H54 (cell line): ENCODE measurements around the gene NTRK3.

ENCODE experiments used
- DNase-seq: peaks from one replicate; pipeline ENCODE4 v3.0.0; 2011; ENCODE audit warnings: low spot score, mixed read lengths; ENCODE audit not compliant: insufficient read length
- FAIRE-seq: peaks from 3 replicates; lab custom pipeline; 2011; peaks lifted over from hg19 to GRCh38; lab: Jason Lieb, UNC
- POLR2A ChIP-seq: IDR thresholded peaks from 2 replicates; pipeline ENCODE4 v1.6.1; 2011; ENCODE audit warnings: low read depth, mild to moderate bottlenecking, low read length

Gene NTRK3

GRCh38 chr15:88256279-88257230 lies at the start of gene NTRK3:
TSS of gene NTRK3 (minus strand) at chr15:88256739. CDS start at chr15:88256153, 586 bp downstream.
- no peak for DNase-seq
- TF ChIP-seq POLR2A, result no peak

GRCh38 chr15:88303395-88303794 lies 46.9 kb upstream of the NTRK3 start:
- TF ChIP-seq POLR2A, result no peak
- FAIRE-seq (no peak), DNase-seq (no peak)

More at GRCh38 chr15:88256279-88257230, at the start of gene NTRK3:
- no peak for FAIRE-seq

- no peak for FAIRE-seq
Observed at GRCh38 chr15:88302373-88302772, 45.8 kb upstream of the NTRK3 start.

GRCh38 chr15:88301311-88301710 lies 44.8 kb upstream of the NTRK3 start:
- FAIRE-seq, result no peak
- DNase-seq, result no peak
- TF ChIP-seq POLR2A, result no peak

More at GRCh38 chr15:88302373-88302772, 45.8 kb upstream of the NTRK3 start:
- TF ChIP-seq POLR2A, result no peak
- no peak for DNase-seq

GRCh38 chr15:88300861-88301260 lies 44.3 kb upstream of the NTRK3 start:
- no peak for TF ChIP-seq POLR2A
- FAIRE-seq (no peak), DNase-seq (no peak)

- DNase-seq, result no peak
- FAIRE-seq, result no peak
- TF ChIP-seq POLR2A, result no peak
Observed at GRCh38 chr15:88300089-88300488, 43.5 kb upstream of the NTRK3 start.

GRCh38 chr15:88299497-88299896 lies 43.0 kb upstream of the NTRK3 start:
- no peak for TF ChIP-seq POLR2A
- DNase-seq (no peak), FAIRE-seq (no peak)

GRCh38 chr15:88288661-88289060 lies 32.1 kb upstream of the NTRK3 start:
- no peak for TF ChIP-seq POLR2A
- FAIRE-seq (no peak), DNase-seq (no peak)

GRCh38 chr15:88288206-88288605 lies 31.7 kb upstream of the NTRK3 start:
- DNase-seq (no peak), FAIRE-seq (no peak)
- TF ChIP-seq POLR2A, result no peak

- no peak for TF ChIP-seq POLR2A
- no peak for DNase-seq
- FAIRE-seq, result no peak
Observed at GRCh38 chr15:88284318-88284998, 27.9 kb upstream of the NTRK3 start.

- FAIRE-seq, result no peak
- DNase-seq, result no peak
- no peak for TF ChIP-seq POLR2A
Observed at GRCh38 chr15:88282614-88283013, 26.1 kb upstream of the NTRK3 start.

GRCh38 chr15:88276821-88277410 lies 20.4 kb upstream of the NTRK3 start:
- TF ChIP-seq POLR2A, result no peak
- FAIRE-seq (no peak), DNase-seq (no peak)

- no peak for FAIRE-seq
- TF ChIP-seq POLR2A, result no peak
- DNase-seq, result no peak
Observed at GRCh38 chr15:88275804-88276203, 19.3 kb upstream of the NTRK3 start.
